ENCODE results near the gene DNAH17. TPM values are rescaled to one million over a fixed set of nuclear protein-coding genes. Genes with fewer than 3 reads are reported as not detected.

The DNAH17 gene
- total and polyA plus RNA-seq, 2 experiments from 2014 or later, result 0.64 TPM; not detected in 1

GRCh38 chr17:78415821-78416711, 161.1 kb downstream of the DNAH17 start:
- 84 to 87% methylated on average over 17 of the region's 17 CpGs for WGBS, 2 experiments (ENCODE audit: low coverage in 1 of 2, low lambda C conversion rate in 2 of 2, missing lambda C conversion rate in 2 of 2)
- H3K27ac ChIP-seq, result no peak overlapping the region
- in situ Hi-C loops (cut with MboI), result no loop called here
- peaks cover 41% of the 10 kb centered on the region for H3K79me2 ChIP-seq (ENCODE audit: insufficient read depth)
- TF ChIP-seq EZH2 (IDR thresholded peaks at IDR 0.05; ENCODE audit: insufficient read depth, poor library complexity, severe bottlenecking) (no peak), EZH2phosphoT487 (IDR thresholded peaks at IDR 0.05; ENCODE audit: insufficient read depth, low read depth) (no peak)
- no peak overlapping the region for H2AFZ ChIP-seq
- H3K9me3 ChIP-seq (ENCODE audit: low read depth), result no peaks in the 10 kb centered on the region
- DNase-seq, result no peak
- no peaks in the 10 kb centered on the region for H4K20me1 ChIP-seq (ENCODE audit: insufficient read depth)
- H3K4me1 ChIP-seq (ENCODE audit: insufficient read depth), result peaks cover 3% of the 10 kb centered on the region; the same call in 1 of the 2 replicates
- H3K27me3 ChIP-seq (replicated peaks; ENCODE audit: insufficient read depth), result no peaks in the 10 kb centered on the region
- no peaks in the 10 kb centered on the region for H3K9me2 ChIP-seq (ENCODE audit: insufficient read depth)
- H3F3A ChIP-seq (ENCODE audit: insufficient read depth), result 0 out of 2 replicates have a peak, but pooled peaks cover 5% of the 10 kb centered on the region
- H3K9ac ChIP-seq, result no peak overlapping the region
- H3K4me2 ChIP-seq (ENCODE audit: unreplicated experiment), result no peak overlapping the region
- H3K4me3 ChIP-seq, result no peak overlapping the region
- 0 out of 2 replicates have a peak, but pooled peaks cover 10% of the 10 kb centered on the region for H3K36me3 ChIP-seq (ENCODE audit: low read depth)

GRCh38 chr17:78414178-78415162, 162.7 kb downstream of the DNAH17 start:
- H3K27ac ChIP-seq, result no peak overlapping the region
- in situ Hi-C loops (cut with MboI), result no loop called here
- H4K20me1 ChIP-seq (ENCODE audit: insufficient read depth), result no peaks in the 10 kb centered on the region

GRCh38 chr17:78412403-78412802, 164.8 kb downstream of the DNAH17 start:
- H3K36me3 ChIP-seq (ENCODE audit: low read depth), result no peaks in the 10 kb centered on the region; the same call in 1 of the 2 replicates
- peaks cover 68% of the 10 kb centered on the region for H3K79me2 ChIP-seq (ENCODE audit: insufficient read depth)
- H3K4me1 ChIP-seq (ENCODE audit: insufficient read depth), result peaks cover 3% of the 10 kb centered on the region; the same call in 1 of the 2 replicates
- no peaks in the 10 kb centered on the region for H3K9me3 ChIP-seq (ENCODE audit: low read depth)
- no peak for TF ChIP-seq EZH2 (IDR thresholded peaks at IDR 0.05; ENCODE audit: insufficient read depth, poor library complexity, severe bottlenecking)
- no peak for TF ChIP-seq EZH2phosphoT487 (IDR thresholded peaks at IDR 0.05; ENCODE audit: insufficient read depth, low read depth)
- H3K9ac ChIP-seq, result no peak overlapping the region
- 0 out of 2 replicates have a peak, but pooled peaks cover 4% of the 10 kb centered on the region for H4K20me1 ChIP-seq (ENCODE audit: insufficient read depth)
- H2AFZ ChIP-seq, result no peak overlapping the region
- no peak overlapping the region for H3K4me3 ChIP-seq
- no peak overlapping the region for H3K4me2 ChIP-seq (ENCODE audit: unreplicated experiment)
- no peaks in the 10 kb centered on the region for H3F3A ChIP-seq (ENCODE audit: insufficient read depth)
- in situ Hi-C loops (cut with MboI), result no loop called here
- no peaks in the 10 kb centered on the region for H3K9me2 ChIP-seq (ENCODE audit: insufficient read depth)
- peak; percentile 52 for DNase-seq
- H3K27ac ChIP-seq, result no peak overlapping the region
- no peaks in the 10 kb centered on the region for H3K27me3 ChIP-seq (replicated peaks; ENCODE audit: insufficient read depth)
- 80 to 81% methylated on average over 10 of the region's 10 CpGs for WGBS, 2 experiments (ENCODE audit: low coverage in 1 of 2, low lambda C conversion rate in 2 of 2, missing lambda C conversion rate in 2 of 2)

More at GRCh38 chr17:78414178-78415162, 162.7 kb downstream of the DNAH17 start:
- DNase-seq, result no peak
- Histone ChIP-seq H3K27me3 (replicated peaks; ENCODE audit: insufficient read depth) (no peaks in the 10 kb centered on the region), H3K79me2 (ENCODE audit: insufficient read depth) (peaks cover 56% of the 10 kb centered on the region), H3F3A (ENCODE audit: insufficient read depth) (no peaks in the 10 kb centered on the region), H3K9me2 (ENCODE audit: insufficient read depth) (no peaks in the 10 kb centered on the region), H3K36me3 (ENCODE audit: low read depth) (no peaks in the 10 kb centered on the region; the same call in 1 of the 2 replicates), H3K9ac (no peak overlapping the region), H3K9me3 (ENCODE audit: low read depth) (no peaks in the 10 kb centered on the region), H3K4me1 (ENCODE audit: insufficient read depth) (peaks cover 3% of the 10 kb centered on the region; the same call in 1 of the 2 replicates), H2AFZ (no peak overlapping the region), H3K4me2 (ENCODE audit: unreplicated experiment) (no peak overlapping the region), H3K4me3 (no peak overlapping the region)
- TF ChIP-seq EZH2 (IDR thresholded peaks at IDR 0.05; ENCODE audit: insufficient read depth, poor library complexity, severe bottlenecking) (no peak), EZH2phosphoT487 (IDR thresholded peaks at IDR 0.05; ENCODE audit: insufficient read depth, low read depth) (no peak)
- WGBS, 2 experiments (ENCODE audit: low coverage in 1 of 2, low lambda C conversion rate in 2 of 2, missing lambda C conversion rate in 2 of 2), result 89 to 90% methylated on average over 33 to 34 of the region's 34 CpGs
